NB4 (cell line): ENCODE data around the gene ZNF44.

Experiments
- DNase-seq: peaks from one replicate; pipeline ENCODE4 v3.0.0; 2010; ENCODE audit warnings: low read depth
- H3K4me3 ChIP-seq: one replicate; pipeline ENCODE4 v1.5.1; 2011; ENCODE audit warnings: mild to moderate bottlenecking, low read depth, low read length, moderate library complexity
- CTCF ChIP-seq: IDR thresholded peaks from one replicate; pipeline ENCODE4 v1.5.1; 2012; ENCODE audit warnings: low read depth, low read length
- MYC ChIP-seq: IDR thresholded peaks from 2 replicates; pipeline ENCODE4 v1.6.1; 2011; ENCODE audit warnings: low read depth, low read length
- POLR2A ChIP-seq: IDR thresholded peaks from 2 replicates; pipeline ENCODE4 v1.6.1; 2011; ENCODE audit warnings: mild to moderate bottlenecking; ENCODE audit not compliant: insufficient read length; ENCODE audit errors: extremely low read depth
- TF ChIP-seq, protein P1 (sequence below): IDR thresholded peaks from 2 replicates; pipeline ENCODE4 v1.6.1; 2011; ENCODE audit warnings: low read depth, low read length

ZNF44 gene

GRCh38 chr19:12265921-12266704, 28.6 kb downstream of the ZNF44 start:
- TF ChIP-seq MYC (no peak), CTCF (no peak), POLR2A (no peak)
- TF ChIP-seq, protein P1, sequence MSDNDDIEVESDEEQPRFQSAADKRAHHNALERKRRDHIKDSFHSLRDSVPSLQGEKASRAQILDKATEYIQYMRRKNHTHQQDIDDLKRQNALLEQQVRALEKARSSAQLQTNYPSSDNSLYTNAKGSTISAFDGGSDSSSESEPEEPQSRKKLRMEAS: no peak
- no peak for DNase-seq
- no peak overlapping the region for H3K4me3 ChIP-seq

GRCh38 chr19:12261554-12261953, 33.1 kb downstream of the ZNF44 start:
- TF ChIP-seq MYC: no peak
- no peak for TF ChIP-seq CTCF
- TF ChIP-seq, protein P1: no peak
- no peak for TF ChIP-seq POLR2A
- no peak overlapping the region for H3K4me3 ChIP-seq
- DNase-seq: no peak

GRCh38 chr19:12260861-12261260, 33.8 kb downstream of the ZNF44 start:
- peak; percentile 23 for DNase-seq
- no peak overlapping the region for H3K4me3 ChIP-seq
- TF ChIP-seq, protein P1: no peak
- TF ChIP-seq POLR2A: no peak
- TF ChIP-seq CTCF: no peak
- no peak for TF ChIP-seq MYC

GRCh38 chr19:12260236-12260635, 34.4 kb downstream of the ZNF44 start:
- H3K4me3 ChIP-seq: no peak overlapping the region

DNA sequence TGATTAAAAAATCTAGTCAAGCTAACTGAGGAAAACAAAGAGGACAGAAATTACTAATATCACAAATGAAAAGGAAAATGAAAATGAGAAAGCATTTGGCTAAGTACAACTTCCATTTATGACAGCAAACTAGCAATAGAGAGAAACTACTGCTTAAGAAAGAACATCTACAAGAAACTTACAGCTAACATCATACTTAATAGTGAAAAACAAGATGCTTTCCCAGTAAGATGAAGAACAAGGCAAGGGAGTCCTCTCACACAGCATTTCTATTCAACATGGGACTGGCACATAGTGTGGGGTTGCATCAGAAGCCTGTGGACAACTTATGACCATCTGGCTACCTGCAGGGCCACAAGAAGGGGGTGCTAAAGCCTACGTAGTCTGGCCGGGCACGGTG, 39.3 kb downstream of the ZNF44 start:
- H3K4me3 ChIP-seq: no peak overlapping the region
- TF ChIP-seq, protein P1: no peak
- no peak for TF ChIP-seq CTCF
- no peak for DNase-seq

More at GRCh38 chr19:12260236-12260635, 34.4 kb downstream of the ZNF44 start:
- TF ChIP-seq CTCF (no peak), POLR2A (no peak), MYC (no peak)
- TF ChIP-seq, protein P1: no peak
- DNase-seq: no peak
